Neutrophil (primary cell): Measurements from ENCODE around the gene IL4I1.

Experiments
- H3K27ac ChIP-seq: fragments of 200-600 bp; sonication (generic); 2 replicates; pipeline ENCODE4 v1.5.1; 2016; ENCODE audit warnings: mild to moderate bottlenecking, moderate library complexity
- H3K27me3 ChIP-seq: fragments of 200-600 bp; sonication (generic); 2 replicates; pipeline ENCODE4 v1.6.0; 2016; ENCODE audit warnings: mild to moderate bottlenecking
- H3K36me3 ChIP-seq: fragments of 200-600 bp; sonication (generic); 2 replicates; pipeline ENCODE4 v1.5.1; 2017
- H3K4me1 ChIP-seq, 2 experiments: fragments of 200-600 bp in 1 of 2; sonication (generic) in 1 of 2; 1 replicate in 1 of 2; 2 replicates in 1 of 2; pipeline versions ENCODE4 v1.5.1 to v1.6.1; 2013 to 2016; ENCODE audit warnings: low read depth in 1 of 2, low read length in 1 of 2, mild to moderate bottlenecking in 1 of 2, moderate library complexity in 1 of 2; ENCODE audit not compliant: control insufficient read depth in 1 of 2, insufficient read depth in 1 of 2
- H3K4me3 ChIP-seq, 2 experiments: fragments of 200-600 bp in 1 of 2; sonication (generic) in 1 of 2; 1 replicate in 1 of 2; 2 replicates in 1 of 2; pipeline ENCODE4 v1.5.1; 2013 to 2016; ENCODE audit warnings: low read depth in 1 of 2, low read length in 1 of 2, mild to moderate bottlenecking in 1 of 2, moderate library complexity in 1 of 2
- H3K9me3 ChIP-seq: fragments of 200-600 bp; sonication (generic); 2 replicates; pipeline ENCODE4 v1.5.1; 2016
- TF ChIP-seq, protein P1 (sequence below): fragments of 200-600 bp; sonication (generic); IDR thresholded peaks from 2 replicates; pipeline ENCODE4 v1.5.1; 2016; ENCODE audit warnings: antibody characterized with exemption

Gene IL4I1

DNA sequence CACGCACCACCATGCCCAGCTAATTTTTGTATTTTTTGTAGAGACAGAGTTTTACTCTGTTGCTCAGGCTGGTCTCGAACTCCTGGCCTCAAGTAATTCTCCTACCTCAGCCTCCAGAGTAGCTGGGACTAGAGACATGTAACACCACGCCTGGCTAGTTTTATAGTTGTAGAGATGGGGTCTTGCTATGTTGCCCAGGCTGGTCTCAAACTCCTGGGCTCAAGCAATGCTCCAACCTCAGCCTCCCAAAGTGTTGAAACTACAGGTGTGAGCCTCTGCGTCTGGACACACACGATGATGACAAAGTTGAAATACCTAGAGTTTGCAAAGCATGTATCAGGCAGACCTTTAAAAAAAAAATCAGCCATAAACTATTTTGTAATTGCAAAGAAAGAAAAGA, 50.3 kb downstream of the IL4I1 start:
- TF ChIP-seq, protein P1, sequence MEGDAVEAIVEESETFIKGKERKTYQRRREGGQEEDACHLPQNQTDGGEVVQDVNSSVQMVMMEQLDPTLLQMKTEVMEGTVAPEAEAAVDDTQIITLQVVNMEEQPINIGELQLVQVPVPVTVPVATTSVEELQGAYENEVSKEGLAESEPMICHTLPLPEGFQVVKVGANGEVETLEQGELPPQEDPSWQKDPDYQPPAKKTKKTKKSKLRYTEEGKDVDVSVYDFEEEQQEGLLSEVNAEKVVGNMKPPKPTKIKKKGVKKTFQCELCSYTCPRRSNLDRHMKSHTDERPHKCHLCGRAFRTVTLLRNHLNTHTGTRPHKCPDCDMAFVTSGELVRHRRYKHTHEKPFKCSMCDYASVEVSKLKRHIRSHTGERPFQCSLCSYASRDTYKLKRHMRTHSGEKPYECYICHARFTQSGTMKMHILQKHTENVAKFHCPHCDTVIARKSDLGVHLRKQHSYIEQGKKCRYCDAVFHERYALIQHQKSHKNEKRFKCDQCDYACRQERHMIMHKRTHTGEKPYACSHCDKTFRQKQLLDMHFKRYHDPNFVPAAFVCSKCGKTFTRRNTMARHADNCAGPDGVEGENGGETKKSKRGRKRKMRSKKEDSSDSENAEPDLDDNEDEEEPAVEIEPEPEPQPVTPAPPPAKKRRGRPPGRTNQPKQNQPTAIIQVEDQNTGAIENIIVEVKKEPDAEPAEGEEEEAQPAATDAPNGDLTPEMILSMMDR, result no peak
- H3K4me3 ChIP-seq, result no peak overlapping the region
- no peaks in the 10 kb centered on the region for H3K36me3 ChIP-seq
- peaks cover 46% of the 10 kb centered on the region in 2 experiments for H3K4me1 ChIP-seq
- peaks cover 1% of the 10 kb centered on the region for H3K27me3 ChIP-seq
- H3K27ac ChIP-seq, result no peak overlapping the region
- no peaks in the 10 kb centered on the region for H3K9me3 ChIP-seq

DNA sequence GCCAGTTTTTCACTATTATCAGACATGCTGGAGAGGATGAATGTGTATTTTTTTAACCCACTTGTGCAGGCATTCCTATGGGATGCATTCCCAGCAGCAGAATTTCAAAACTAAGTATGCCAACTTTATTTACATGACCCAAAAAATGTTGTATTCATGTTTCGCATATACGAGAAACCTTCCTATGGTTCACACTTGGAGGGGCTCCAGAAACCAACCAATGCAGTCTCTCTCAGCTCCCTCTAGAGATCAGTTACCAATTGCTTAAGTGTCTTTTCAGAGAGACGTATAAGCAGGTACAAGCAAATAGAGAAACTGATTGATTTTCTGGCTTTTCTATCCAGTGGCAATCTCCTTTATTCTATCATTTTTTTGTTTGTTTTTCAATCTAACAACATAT, 51.3 kb downstream of the IL4I1 start:
- Histone ChIP-seq H3K4me1 (peaks cover 46% of the 10 kb centered on the region in 2 experiments), H3K27ac (peak overlapping the region; percentile 46), H3K4me3 (no peak overlapping the region), H3K9me3 (no peaks in the 10 kb centered on the region), H3K36me3 (peaks cover 7% of the 10 kb centered on the region), H3K27me3 (no peaks in the 10 kb centered on the region)
- TF ChIP-seq, protein P1, result no peak

DNA sequence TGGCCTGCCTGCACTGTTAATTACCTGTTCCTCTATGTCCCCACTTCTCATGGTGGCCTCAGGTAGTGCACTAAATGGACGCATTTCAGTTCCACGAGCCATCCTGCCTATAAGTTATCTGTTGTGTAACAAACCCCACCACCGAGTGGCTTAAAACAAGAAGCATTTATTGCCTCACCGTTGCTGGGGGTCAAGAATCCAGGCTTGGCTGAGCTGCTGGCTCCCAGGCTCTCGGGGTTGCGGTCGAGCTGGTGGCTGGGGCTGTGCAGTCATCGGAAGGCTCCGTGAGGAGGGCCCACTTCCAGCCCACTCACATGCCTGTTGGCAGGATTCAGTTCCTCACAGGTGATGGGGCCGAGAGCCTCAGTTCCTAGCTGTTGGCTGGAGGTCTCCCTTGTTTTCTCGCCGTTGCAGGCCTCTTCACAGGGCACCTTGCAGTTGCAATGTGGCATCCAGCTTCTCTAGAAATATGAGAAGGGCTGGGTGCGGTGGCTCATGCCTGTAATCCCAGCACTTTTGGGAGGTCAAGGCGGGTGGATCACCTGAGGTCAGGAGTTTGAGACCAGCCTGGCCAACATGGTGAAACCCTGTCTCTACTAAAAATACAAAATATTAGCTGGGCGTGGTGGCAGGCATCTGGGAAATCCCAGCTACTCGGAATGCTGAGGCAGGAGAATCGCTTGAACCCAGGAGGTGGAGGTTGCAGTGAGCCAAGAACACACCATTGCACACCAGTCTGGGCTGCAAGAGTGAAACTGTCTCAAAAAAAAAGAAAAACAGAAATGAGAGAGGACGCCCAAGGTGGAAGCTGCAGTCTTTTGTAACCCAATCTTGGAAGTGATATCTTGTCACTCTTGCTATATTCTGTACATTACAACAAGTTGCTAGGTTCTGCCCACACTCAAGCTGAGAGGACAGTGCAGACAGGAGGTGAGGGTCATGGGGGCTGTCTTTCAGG, 52.3 kb downstream of the IL4I1 start:
- TF ChIP-seq, protein P1, result no peak
- Histone ChIP-seq H3K9me3 (no peaks in the 10 kb centered on the region), H3K27me3 (no peaks in the 10 kb centered on the region), H3K4me1 (peaks cover 36% of the 10 kb centered on the region in 2 experiments), H3K36me3 (peaks cover 17% of the 10 kb centered on the region), H3K27ac (peak overlapping the region; percentile 46), H3K4me3 (no peak overlapping the region)

DNA sequence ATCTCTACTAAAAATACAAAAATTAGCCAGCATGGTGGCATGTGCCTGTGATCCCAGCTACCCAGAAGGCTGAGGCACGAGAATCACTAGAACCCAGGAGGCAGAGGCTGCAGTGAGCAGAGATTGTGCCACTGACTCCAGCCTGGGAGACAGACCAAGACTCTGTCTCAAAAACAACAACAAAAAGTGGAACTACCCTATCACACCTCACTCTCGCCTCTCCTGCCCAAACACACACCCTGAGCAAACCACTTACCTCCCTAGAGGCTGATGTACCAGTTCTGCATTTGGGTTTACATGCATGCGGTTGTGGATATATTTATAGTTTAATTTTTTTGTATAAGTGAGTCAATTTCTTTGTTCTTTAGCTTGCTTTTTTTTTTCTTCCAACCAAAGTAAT, 53.4 kb downstream of the IL4I1 start:
- TF ChIP-seq, protein P1, result no peak
- Histone ChIP-seq H3K27me3 (no peaks in the 10 kb centered on the region), H3K27ac (no peak overlapping the region), H3K4me1 (peaks cover 24% of the 10 kb centered on the region in 2 experiments), H3K36me3 (peaks cover 28% of the 10 kb centered on the region), H3K4me3 (no peak overlapping the region), H3K9me3 (no peaks in the 10 kb centered on the region)

DNA sequence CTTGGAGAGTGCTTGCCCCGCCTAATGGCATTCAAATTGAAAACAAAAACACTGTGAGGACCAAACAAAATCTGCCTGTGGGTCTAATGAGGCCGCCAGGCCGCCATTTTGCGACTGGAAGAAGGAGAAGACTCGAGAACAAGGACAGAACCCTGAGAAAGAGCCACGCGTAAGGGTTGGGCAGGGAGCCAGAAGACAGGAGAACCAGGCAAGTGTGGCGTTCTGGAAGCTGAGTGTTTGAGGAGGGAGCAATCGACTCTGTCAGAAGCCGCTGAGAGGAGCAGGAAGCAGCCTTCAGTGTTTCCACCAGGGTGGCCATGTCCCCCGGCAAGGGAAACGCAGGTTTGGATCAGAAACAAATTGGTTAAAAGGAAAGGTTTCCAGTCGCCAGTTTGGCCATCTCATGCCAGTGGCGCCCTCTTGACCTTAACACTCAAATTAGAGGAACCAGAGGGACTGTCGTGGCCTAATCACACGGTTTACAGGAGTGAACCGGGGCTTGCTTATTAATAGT, 55.9 kb downstream of the IL4I1 start:
- H3K27ac ChIP-seq, result peak overlapping the region; percentile 5
- H3K9me3 ChIP-seq, result no peaks in the 10 kb centered on the region
- TF ChIP-seq, protein P1, result no peak
- peaks cover 53% of the 10 kb centered on the region for H3K36me3 ChIP-seq
- H3K4me3 ChIP-seq, result no peak overlapping the region
- no peaks in the 10 kb centered on the region for H3K27me3 ChIP-seq
- H3K4me1 ChIP-seq, result peaks cover 16 to 17% of the 10 kb centered on the region in 2 experiments
